ENCODE results near the gene THSD7B.
"Not testable (repeated sequence)": the region's sequence is repeated elsewhere in the genome, so short reads cannot be mapped to it uniquely, and the experiment has no call there.

The THSD7B gene

DNA sequence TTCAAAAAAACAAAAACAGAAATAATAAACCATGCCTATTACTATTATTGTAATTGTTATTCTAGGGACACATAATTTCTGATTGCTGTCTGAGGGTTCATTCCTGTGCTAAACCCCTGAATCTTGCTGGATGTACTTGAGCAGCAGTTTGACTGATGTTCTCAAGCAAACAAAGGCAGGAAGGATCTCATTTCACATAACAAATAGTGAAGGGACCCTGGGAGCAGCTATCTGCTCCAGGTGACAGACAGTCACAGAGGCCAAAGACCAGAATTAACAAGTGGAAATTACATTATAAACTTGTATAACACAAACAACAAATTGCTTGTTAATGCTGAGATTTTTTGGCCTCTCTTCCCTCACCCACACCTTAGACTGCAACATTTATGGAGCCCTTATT, 284.2 kb downstream of the THSD7B start:
- DNase-seq (ENCODE audit: low spot score): no peak
- TF ChIP-seq CTCF (IDR thresholded peaks at IDR 0.05; ENCODE audit: borderline replicate concordance, control extremely low read depth, extremely low read depth, insufficient read depth, missing control alignments): no peak
- in situ Hi-C loops (cut with MboI; ENCODE audit: low sequenced_read_pairs, unreplicated experiment): no loop called here

GRCh38 chr2:137050949-137051348, 285.6 kb downstream of the THSD7B start:
- DNase-seq (ENCODE audit: low spot score): no peak
- TF ChIP-seq CTCF (IDR thresholded peaks at IDR 0.05; ENCODE audit: borderline replicate concordance, control extremely low read depth, extremely low read depth, insufficient read depth, missing control alignments): no peak
- in situ Hi-C loops (cut with MboI; ENCODE audit: low sequenced_read_pairs, unreplicated experiment): no loop called here

- no peak for TF ChIP-seq CTCF (IDR thresholded peaks at IDR 0.05; ENCODE audit: borderline replicate concordance, control extremely low read depth, extremely low read depth, insufficient read depth, missing control alignments)
- in situ Hi-C loops (cut with MboI; ENCODE audit: low sequenced_read_pairs, unreplicated experiment): no loop called here
- no peak for DNase-seq (ENCODE audit: low spot score)
These were observed 286.5 kb downstream of the THSD7B start for GRCh38 chr2:137051778-137052398.

- in situ Hi-C loops (cut with MboI; ENCODE audit: low sequenced_read_pairs, unreplicated experiment): no loop called here
- no peak for DNase-seq (ENCODE audit: low spot score)
- no peak for TF ChIP-seq CTCF (IDR thresholded peaks at IDR 0.05; ENCODE audit: borderline replicate concordance, control extremely low read depth, extremely low read depth, insufficient read depth, missing control alignments)
These were observed 291.4 kb downstream of the THSD7B start for GRCh38 chr2:137056704-137057103.

DNA sequence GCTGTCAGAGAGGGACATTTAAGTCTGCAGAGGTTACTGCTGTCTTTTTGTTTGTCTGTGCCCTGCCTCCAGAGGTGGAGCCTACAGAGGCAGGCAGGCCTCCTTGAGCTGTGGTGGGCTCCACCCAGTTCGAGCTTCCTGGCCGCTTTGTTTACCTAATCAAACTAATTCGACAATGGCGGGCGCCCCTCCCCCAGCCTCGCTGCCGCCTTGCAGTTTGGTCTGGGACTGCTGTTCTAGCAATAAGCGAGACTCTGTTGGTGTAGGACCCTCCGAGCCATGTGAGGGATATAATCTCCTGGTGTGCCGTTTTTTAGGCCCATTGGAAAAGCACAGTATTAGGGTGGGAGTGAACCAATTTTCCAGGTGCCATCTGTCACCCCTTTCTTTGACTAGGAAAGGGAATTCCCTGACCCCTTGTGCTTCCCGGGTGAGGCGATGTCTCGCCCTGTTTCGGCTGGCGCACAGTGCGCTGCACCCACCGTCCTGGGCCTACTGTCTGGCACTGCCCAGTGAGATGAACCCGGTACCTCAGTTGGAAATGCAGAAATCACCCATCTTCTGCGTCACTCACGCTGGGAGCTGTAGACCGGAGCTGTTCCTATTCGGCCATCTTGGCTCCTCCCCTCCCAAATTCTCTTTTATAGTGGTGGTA, 310.9 kb downstream of the THSD7B start:
- DNase-seq (ENCODE audit: low spot score); in situ Hi-C loops (cut with MboI; ENCODE audit: low sequenced_read_pairs, unreplicated experiment): not testable (repeated sequence)

GRCh38 chr2:137091704-137092103, 326.4 kb downstream of the THSD7B start:
- no peak for DNase-seq (ENCODE audit: low spot score)
- in situ Hi-C loops (cut with MboI; ENCODE audit: low sequenced_read_pairs, unreplicated experiment): no loop called here
- no peak for TF ChIP-seq CTCF (IDR thresholded peaks at IDR 0.05; ENCODE audit: borderline replicate concordance, control extremely low read depth, extremely low read depth, insufficient read depth, missing control alignments)

DNA sequence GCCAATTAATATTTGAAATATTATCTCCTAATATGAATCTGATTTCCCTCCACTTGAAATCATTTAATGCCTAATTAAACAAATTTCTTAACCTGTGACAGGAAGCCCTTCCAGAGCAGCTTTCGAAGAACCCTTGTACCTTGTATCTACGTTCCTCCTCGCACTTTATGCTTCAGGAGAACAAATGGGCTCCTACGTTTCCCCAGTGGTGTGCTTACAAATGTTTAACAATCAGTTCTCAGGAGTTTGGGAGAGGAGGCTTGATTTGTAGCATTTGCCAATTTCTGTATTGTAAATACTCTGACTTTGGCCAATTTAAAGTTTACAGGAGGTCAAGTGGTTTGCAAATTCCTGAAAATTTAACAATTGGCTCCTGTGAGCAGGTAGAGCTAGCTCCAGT, 327.8 kb downstream of the THSD7B start:
- no peak for DNase-seq (ENCODE audit: low spot score)
- in situ Hi-C loops (cut with MboI; ENCODE audit: low sequenced_read_pairs, unreplicated experiment): no loop called here
- TF ChIP-seq CTCF (IDR thresholded peaks at IDR 0.05; ENCODE audit: borderline replicate concordance, control extremely low read depth, extremely low read depth, insufficient read depth, missing control alignments): no peak

Data from GM13976 (cell line).